ENCODE data around the gene RNF157. TPM values are rescaled to one million over a fixed set of nuclear protein-coding genes. Genes with fewer than 3 reads are reported as not detected.

Gene RNF157
- total and polyA plus RNA-seq, 10 of the 15 experiments (the other 5 are each of a cell fraction or from before 2014, with no cell fraction given) = 1.4 to 15.9 (median 9.6) TPM

GRCh38 chr17:76182016-76182764 is 58.1 kb downstream of the RNF157 start (continued):
- TF ChIP-seq FOXM1 (IDR thresholded peaks at IDR 0.05; ENCODE audit: low read depth, low read length) = no peak
- TF ChIP-seq, protein P1, sequence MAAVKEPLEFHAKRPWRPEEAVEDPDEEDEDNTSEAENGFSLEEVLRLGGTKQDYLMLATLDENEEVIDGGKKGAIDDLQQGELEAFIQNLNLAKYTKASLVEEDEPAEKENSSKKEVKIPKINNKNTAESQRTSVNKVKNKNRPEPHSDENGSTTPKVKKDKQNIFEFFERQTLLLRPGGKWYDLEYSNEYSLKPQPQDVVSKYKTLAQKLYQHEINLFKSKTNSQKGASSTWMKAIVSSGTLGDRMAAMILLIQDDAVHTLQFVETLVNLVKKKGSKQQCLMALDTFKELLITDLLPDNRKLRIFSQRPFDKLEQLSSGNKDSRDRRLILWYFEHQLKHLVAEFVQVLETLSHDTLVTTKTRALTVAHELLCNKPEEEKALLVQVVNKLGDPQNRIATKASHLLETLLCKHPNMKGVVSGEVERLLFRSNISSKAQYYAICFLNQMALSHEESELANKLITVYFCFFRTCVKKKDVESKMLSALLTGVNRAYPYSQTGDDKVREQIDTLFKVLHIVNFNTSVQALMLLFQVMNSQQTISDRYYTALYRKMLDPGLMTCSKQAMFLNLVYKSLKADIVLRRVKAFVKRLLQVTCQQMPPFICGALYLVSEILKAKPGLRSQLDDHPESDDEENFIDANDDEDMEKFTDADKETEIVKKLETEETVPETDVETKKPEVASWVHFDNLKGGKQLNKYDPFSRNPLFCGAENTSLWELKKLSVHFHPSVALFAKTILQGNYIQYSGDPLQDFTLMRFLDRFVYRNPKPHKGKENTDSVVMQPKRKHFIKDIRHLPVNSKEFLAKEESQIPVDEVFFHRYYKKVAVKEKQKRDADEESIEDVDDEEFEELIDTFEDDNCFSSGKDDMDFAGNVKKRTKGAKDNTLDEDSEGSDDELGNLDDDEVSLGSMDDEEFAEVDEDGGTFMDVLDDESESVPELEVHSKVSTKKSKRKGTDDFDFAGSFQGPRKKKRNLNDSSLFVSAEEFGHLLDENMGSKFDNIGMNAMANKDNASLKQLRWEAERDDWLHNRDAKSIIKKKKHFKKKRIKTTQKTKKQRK (IDR thresholded peaks at IDR 0.05; ENCODE audit: low read depth, low read length) = no peak
- no peak for TF ChIP-seq EP300 (IDR thresholded peaks at IDR 0.05; ENCODE audit: borderline replicate concordance in 1 of 2, control insufficient read depth in 1 of 2, low read depth in 2 of 2, low read length in 2 of 2)
- TF ChIP-seq, protein P2, sequence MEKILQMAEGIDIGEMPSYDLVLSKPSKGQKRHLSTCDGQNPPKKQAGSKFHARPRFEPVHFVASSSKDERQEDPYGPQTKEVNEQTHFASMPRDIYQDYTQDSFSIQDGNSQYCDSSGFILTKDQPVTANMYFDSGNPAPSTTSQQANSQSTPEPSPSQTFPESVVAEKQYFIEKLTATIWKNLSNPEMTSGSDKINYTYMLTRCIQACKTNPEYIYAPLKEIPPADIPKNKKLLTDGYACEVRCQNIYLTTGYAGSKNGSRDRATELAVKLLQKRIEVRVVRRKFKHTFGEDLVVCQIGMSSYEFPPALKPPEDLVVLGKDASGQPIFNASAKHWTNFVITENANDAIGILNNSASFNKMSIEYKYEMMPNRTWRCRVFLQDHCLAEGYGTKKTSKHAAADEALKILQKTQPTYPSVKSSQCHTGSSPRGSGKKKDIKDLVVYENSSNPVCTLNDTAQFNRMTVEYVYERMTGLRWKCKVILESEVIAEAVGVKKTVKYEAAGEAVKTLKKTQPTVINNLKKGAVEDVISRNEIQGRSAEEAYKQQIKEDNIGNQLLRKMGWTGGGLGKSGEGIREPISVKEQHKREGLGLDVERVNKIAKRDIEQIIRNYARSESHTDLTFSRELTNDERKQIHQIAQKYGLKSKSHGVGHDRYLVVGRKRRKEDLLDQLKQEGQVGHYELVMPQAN (conservative IDR thresholded peaks at IDR 0.05) = no peak
- no peak for TF ChIP-seq NR2C2 (IDR thresholded peaks at IDR 0.05; ENCODE audit: borderline replicate concordance, control insufficient read depth, insufficient read length, low read depth)
- TF ChIP-seq IKZF1 (conservative IDR thresholded peaks at IDR 0.05) = no peak; the same call in 1 of the 2 replicates
- TF ChIP-seq ZNF384 (IDR thresholded peaks at IDR 0.05; ENCODE audit: borderline replicate concordance, low read depth, low read length) = peak; percentile 63; the same call in 1 of the 2 replicates
- TF ChIP-seq PRDM15 (CRISPR knock-in tag; IDR thresholded peaks at IDR 0.05) = no peak
- TF ChIP-seq, protein P3, sequence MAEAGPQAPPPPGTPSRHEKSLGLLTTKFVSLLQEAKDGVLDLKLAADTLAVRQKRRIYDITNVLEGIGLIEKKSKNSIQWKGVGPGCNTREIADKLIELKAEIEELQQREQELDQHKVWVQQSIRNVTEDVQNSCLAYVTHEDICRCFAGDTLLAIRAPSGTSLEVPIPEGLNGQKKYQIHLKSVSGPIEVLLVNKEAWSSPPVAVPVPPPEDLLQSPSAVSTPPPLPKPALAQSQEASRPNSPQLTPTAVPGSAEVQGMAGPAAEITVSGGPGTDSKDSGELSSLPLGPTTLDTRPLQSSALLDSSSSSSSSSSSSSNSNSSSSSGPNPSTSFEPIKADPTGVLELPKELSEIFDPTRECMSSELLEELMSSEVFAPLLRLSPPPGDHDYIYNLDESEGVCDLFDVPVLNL (IDR thresholded peaks at IDR 0.05; ENCODE audit: low read depth, low read length) = no peak
- TF ChIP-seq HDAC6 (IDR thresholded peaks at IDR 0.05; ENCODE audit: unreplicated experiment) = no peak
- TF ChIP-seq NR2C1 (IDR thresholded peaks at IDR 0.05) = peak; percentile 81
- TF ChIP-seq IRF4 (IDR thresholded peaks at IDR 0.05; ENCODE audit: low read depth, low read length) = peak; percentile 56; the same call in 1 of the 2 replicates
- no peak for TF ChIP-seq SIX5 (IDR thresholded peaks at IDR 0.05; ENCODE audit: low read depth, low read length, severe bottlenecking)
- TF ChIP-seq, protein P4, sequence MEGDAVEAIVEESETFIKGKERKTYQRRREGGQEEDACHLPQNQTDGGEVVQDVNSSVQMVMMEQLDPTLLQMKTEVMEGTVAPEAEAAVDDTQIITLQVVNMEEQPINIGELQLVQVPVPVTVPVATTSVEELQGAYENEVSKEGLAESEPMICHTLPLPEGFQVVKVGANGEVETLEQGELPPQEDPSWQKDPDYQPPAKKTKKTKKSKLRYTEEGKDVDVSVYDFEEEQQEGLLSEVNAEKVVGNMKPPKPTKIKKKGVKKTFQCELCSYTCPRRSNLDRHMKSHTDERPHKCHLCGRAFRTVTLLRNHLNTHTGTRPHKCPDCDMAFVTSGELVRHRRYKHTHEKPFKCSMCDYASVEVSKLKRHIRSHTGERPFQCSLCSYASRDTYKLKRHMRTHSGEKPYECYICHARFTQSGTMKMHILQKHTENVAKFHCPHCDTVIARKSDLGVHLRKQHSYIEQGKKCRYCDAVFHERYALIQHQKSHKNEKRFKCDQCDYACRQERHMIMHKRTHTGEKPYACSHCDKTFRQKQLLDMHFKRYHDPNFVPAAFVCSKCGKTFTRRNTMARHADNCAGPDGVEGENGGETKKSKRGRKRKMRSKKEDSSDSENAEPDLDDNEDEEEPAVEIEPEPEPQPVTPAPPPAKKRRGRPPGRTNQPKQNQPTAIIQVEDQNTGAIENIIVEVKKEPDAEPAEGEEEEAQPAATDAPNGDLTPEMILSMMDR (IDR thresholded peaks at IDR 0.05 in 2 of 3, conservative IDR thresholded peaks at IDR 0.05 in 1 of 3; ENCODE audit: control insufficient read depth in 2 of 3, extremely low read depth in 1 of 3, insufficient read depth in 1 of 3, low read depth in 3 of 3, low read length in 3 of 3) = peak; percentile 83 to 97 (median 93); a peak in 5 of 6 replicates
- no peak for TF ChIP-seq KAT2A (conservative IDR thresholded peaks at IDR 0.05; ENCODE audit: control insufficient read depth, low read depth, low read length)

Data from GM12878 (cell line).